ENCODE measurements around the gene ERMARD. TPM values are rescaled to one million over a fixed set of nuclear protein-coding genes. Genes with fewer than 3 reads are reported as not detected.

The ERMARD gene
- total RNA-seq, 1 donor from 2014 or later: 24.8 TPM

GRCh38 chr6:169766232-169766631 lies 14.8 kb downstream of the ERMARD start:
- DNase-seq (ENCODE audit: low spot score): no peak
- Mint-ChIP-seq H3K4me1 (ENCODE audit: unreplicated experiment) (peaks cover 6% of the 10 kb centered on the region), H3K9me3 (ENCODE audit: unreplicated experiment) (no peaks in the 10 kb centered on the region), H3K36me3 (ENCODE audit: low read depth, unreplicated experiment) (peaks cover 26% of the 10 kb centered on the region), H3K27me3 (ENCODE audit: unreplicated experiment) (no peaks in the 10 kb centered on the region), H3K27ac (ENCODE audit: unreplicated experiment) (no peak overlapping the region), H3K4me3 (ENCODE audit: unreplicated experiment) (no peak overlapping the region)
- no peak for TF ChIP-seq CTCF (IDR thresholded peaks at IDR 0.05; ENCODE audit: unreplicated experiment)

- no peaks in the 10 kb centered on the region for H3K9me3 Mint-ChIP-seq (ENCODE audit: unreplicated experiment)
- H3K27ac Mint-ChIP-seq (ENCODE audit: unreplicated experiment): no peak overlapping the region
- peaks cover 26% of the 10 kb centered on the region for H3K36me3 Mint-ChIP-seq (ENCODE audit: low read depth, unreplicated experiment)
Measured at GRCh38 chr6:169766921-169767736, 15.7 kb downstream of the ERMARD start.

GRCh38 chr6:169774347-169774746 lies 22.9 kb downstream of the ERMARD start:
- no peaks in the 10 kb centered on the region for H3K9me3 Mint-ChIP-seq (ENCODE audit: unreplicated experiment)
- DNase-seq (ENCODE audit: low spot score): no peak
- no peaks in the 10 kb centered on the region for H3K4me1 Mint-ChIP-seq (ENCODE audit: unreplicated experiment)
- peaks cover 14% of the 10 kb centered on the region for H3K36me3 Mint-ChIP-seq (ENCODE audit: low read depth, unreplicated experiment)
- TF ChIP-seq CTCF (IDR thresholded peaks at IDR 0.05; ENCODE audit: unreplicated experiment): no peak
- no peaks in the 10 kb centered on the region for H3K27me3 Mint-ChIP-seq (ENCODE audit: unreplicated experiment)
- H3K27ac Mint-ChIP-seq (ENCODE audit: unreplicated experiment): no peak overlapping the region
- no peak overlapping the region for H3K4me3 Mint-ChIP-seq (ENCODE audit: unreplicated experiment)

More at GRCh38 chr6:169766921-169767736, 15.7 kb downstream of the ERMARD start:
- Mint-ChIP-seq H3K4me1 (ENCODE audit: unreplicated experiment) (peaks cover 6% of the 10 kb centered on the region), H3K27me3 (ENCODE audit: unreplicated experiment) (no peaks in the 10 kb centered on the region), H3K4me3 (ENCODE audit: unreplicated experiment) (no peak overlapping the region)
- DNase-seq (ENCODE audit: low spot score): no peak
- no peak for TF ChIP-seq CTCF (IDR thresholded peaks at IDR 0.05; ENCODE audit: unreplicated experiment)

- Mint-ChIP-seq H3K4me1 (ENCODE audit: unreplicated experiment) (no peaks in the 10 kb centered on the region), H3K27ac (ENCODE audit: unreplicated experiment) (no peak overlapping the region), H3K9me3 (ENCODE audit: unreplicated experiment) (no peaks in the 10 kb centered on the region), H3K27me3 (ENCODE audit: unreplicated experiment) (no peaks in the 10 kb centered on the region), H3K36me3 (ENCODE audit: low read depth, unreplicated experiment) (peaks cover 15% of the 10 kb centered on the region), H3K4me3 (ENCODE audit: unreplicated experiment) (no peak overlapping the region)
- DNase-seq (ENCODE audit: low spot score): no peak
- TF ChIP-seq CTCF (IDR thresholded peaks at IDR 0.05; ENCODE audit: unreplicated experiment): no peak
Measured at GRCh38 chr6:169775321-169775720, 23.9 kb downstream of the ERMARD start.

GRCh38 chr6:169776379-169776778 lies 25.0 kb downstream of the ERMARD start:
- peaks cover 17% of the 10 kb centered on the region for H3K36me3 Mint-ChIP-seq (ENCODE audit: low read depth, unreplicated experiment)
- TF ChIP-seq CTCF (IDR thresholded peaks at IDR 0.05; ENCODE audit: unreplicated experiment): no peak
- no peaks in the 10 kb centered on the region for H3K9me3 Mint-ChIP-seq (ENCODE audit: unreplicated experiment)
- no peak overlapping the region for H3K4me3 Mint-ChIP-seq (ENCODE audit: unreplicated experiment)
- DNase-seq (ENCODE audit: low spot score): no peak
- H3K27ac Mint-ChIP-seq (ENCODE audit: unreplicated experiment): no peak overlapping the region
- H3K4me1 Mint-ChIP-seq (ENCODE audit: unreplicated experiment): no peaks in the 10 kb centered on the region
- H3K27me3 Mint-ChIP-seq (ENCODE audit: unreplicated experiment): no peaks in the 10 kb centered on the region

Measured in endothelial cell (in vitro differentiated cells).